HCT116 (cell line): ENCODE measurements around the gene RNASE9. TPM values are rescaled to one million over a fixed set of nuclear protein-coding genes. Genes with fewer than 3 reads are reported as not detected.

Experiments
- ATAC-seq: fragments of 200-7000 bp; cut with Tn5 transposase; 2 replicates; pipeline ENCODE4 v1.9.1; 2020; ENCODE audit warnings: mild to moderate bottlenecking, moderate library complexity
- BruUV-seq: library from RNA; stranded (reverse); fragments of 400-500 nt; replicated peaks from 2 replicates; lab custom pipeline; 2021; lab: Mats Ljungman, UMichigan
- CTCF ChIA-PET: fragments of 300-600 bp; sonication (Branson Sonifier 250); formaldehyde crosslinking; loops from one replicate; lab custom pipeline; 2021; ENCODE audit warnings: antibody characterized with exemption; lab: Charles Lee
- POLR2A ChIA-PET: fragments of 300-600, 350-600 bp; sonication (Branson Sonifier 250); formaldehyde crosslinking; loops from one replicate; lab custom pipeline; 2021; ENCODE audit warnings: antibody characterized with exemption; lab: Charles Lee
- RAD21 ChIA-PET, 2 experiments: fragments of 300-600 bp; sonication (Branson Sonifier 250); formaldehyde crosslinking; loops; one replicate each; lab custom pipeline; 2023; ENCODE audit warnings: low total read pairs in 2 of 2; ENCODE audit not compliant: uncharacterized antibody in 2 of 2, unreplicated experiment in 2 of 2, low non-redundant PET in 1 of 2; lab: Charles Lee
- DNase-seq: peaks from one replicate; pipeline ENCODE4 v3.0.0-alpha.2; 2010; ENCODE audit warnings: low read depth, low spot score
- H2AFZ ChIP-seq: fragments of 200-600 bp; shearing (Covaris generic), sonication (generic); 2 replicates; pipeline ENCODE4 v1.6.1; 2017; ENCODE audit warnings: low read depth, mixed run types, mixed read lengths, antibody characterized with exemption, low read length; ENCODE audit not compliant: poor library complexity, severe bottlenecking
- H3K27ac ChIP-seq: 2 replicates; pipeline ENCODE4 v1.5.1; 2012; ENCODE audit warnings: low read depth, low read length
- H3K27me3 ChIP-seq: fragments of 200-600 bp; sonication (generic); 2 replicates; pipeline ENCODE4 v1.6.1; 2016; ENCODE audit warnings: mixed run types, low read length, mixed read lengths; ENCODE audit not compliant: insufficient read depth
- H3K36me3 ChIP-seq, 2 experiments: fragments of 200-500 bp in 1 of 2; fragments of 200-600 bp in 1 of 2; sonication (Bioruptor generic) in 1 of 2; sonication (generic) in 1 of 2; 2 replicates each; pipeline versions ENCODE4 v1.5.1 to v1.6.1; 2014 to 2016; ENCODE audit warnings: low read length in 2 of 2, inconsistent platforms in 1 of 2, mixed read lengths in 1 of 2, mixed run types in 1 of 2; ENCODE audit not compliant: insufficient read depth in 2 of 2, control insufficient read depth in 1 of 2
- H3K4me1 ChIP-seq, 2 experiments: fragments of 200-600 bp in 1 of 2; sonication (generic) in 1 of 2; 2 replicates each; pipeline versions ENCODE4 v1.5.1 to v1.6.1; 2012 to 2017; ENCODE audit warnings: low read length in 2 of 2, inconsistent platforms in 1 of 2, mild to moderate bottlenecking in 1 of 2, mixed read lengths in 1 of 2, mixed run types in 1 of 2, moderate library complexity in 1 of 2; ENCODE audit not compliant: insufficient read depth in 2 of 2, control insufficient read depth in 1 of 2
- H3K4me2 ChIP-seq: fragments of 200-600 bp; sonication (generic); 2 replicates; pipeline ENCODE4 v1.6.1; 2017; ENCODE audit warnings: mixed run types, low read length, mixed read lengths
- H3K4me3 ChIP-seq, 2 experiments: fragments of 200-600 bp in 1 of 2; sonication (generic) in 1 of 2; replicated peaks in 1 of 2; 2 replicates each; pipeline ENCODE4 v1.5.1; 2011 to 2016; ENCODE audit warnings: low read length in 2 of 2, control low read depth in 1 of 2, low read depth in 1 of 2, mild to moderate bottlenecking in 1 of 2, mixed read lengths in 1 of 2, mixed run types in 1 of 2
- H3K79me2 ChIP-seq: fragments of 200-600 bp; sonication (generic); 2 replicates; pipeline ENCODE4 v1.6.1; 2017; ENCODE audit warnings: mild to moderate bottlenecking, mixed run types, low read length, moderate library complexity, mixed read lengths; ENCODE audit not compliant: insufficient read depth
- H3K9ac ChIP-seq: fragments of 200-600 bp; sonication (generic); 2 replicates; pipeline ENCODE4 v1.6.1; 2016; ENCODE audit warnings: low read length, mixed read lengths
- H3K9me2 ChIP-seq: fragments of 200-600 bp; sonication (generic), shearing (Covaris generic); 2 replicates; pipeline ENCODE4 v1.6.1; 2017; ENCODE audit warnings: mixed run types, mild to moderate bottlenecking, moderate library complexity; ENCODE audit not compliant: insufficient read depth
- H3K9me3 ChIP-seq, 2 experiments: fragments of 200-500 bp in 1 of 2; fragments of 200-600 bp in 1 of 2; sonication (Bioruptor generic) in 1 of 2; sonication (generic) in 1 of 2; 2 replicates each; pipeline ENCODE4 v1.6.1; 2014 to 2017; ENCODE audit warnings: low read length in 2 of 2, mixed read lengths in 2 of 2, inconsistent platforms in 1 of 2, low read depth in 1 of 2, mild to moderate bottlenecking in 1 of 2, mixed run types in 1 of 2, moderate library complexity in 1 of 2; ENCODE audit not compliant: control insufficient read depth in 1 of 2, insufficient read depth in 1 of 2
- H4K20me1 ChIP-seq: fragments of 200-600 bp; sonication (generic), shearing (Covaris generic); 2 replicates; pipeline ENCODE4 v1.6.1; 2017; ENCODE audit warnings: mixed run types, mild to moderate bottlenecking, moderate library complexity; ENCODE audit not compliant: insufficient read depth
- CBX3 ChIP-seq: IDR thresholded peaks from 2 replicates; pipeline ENCODE4 v1.6.1; 2012; ENCODE audit warnings: low read depth
- ELF1 ChIP-seq: IDR thresholded peaks from 2 replicates; pipeline ENCODE4 v1.6.1; 2012; ENCODE audit warnings: low read depth, borderline replicate concordance
- EZH2 ChIP-seq: fragments of 200-600 bp; sonication (generic); IDR thresholded peaks from 2 replicates; pipeline ENCODE4 v1.6.1; 2017; ENCODE audit warnings: antibody characterized with exemption, mixed run types
- EZH2phosphoT487 ChIP-seq: fragments of 200-600 bp; IDR thresholded peaks from 2 replicates; pipeline ENCODE4 v1.6.1; 2018; ENCODE audit warnings: antibody characterized with exemption, borderline replicate concordance
- JUND ChIP-seq: IDR thresholded peaks from 2 replicates; pipeline ENCODE4 v1.6.1; 2012
- POLR2A ChIP-seq: IDR thresholded peaks from 2 replicates; pipeline ENCODE4 v1.7.0; 2011; ENCODE audit warnings: borderline replicate concordance; ENCODE audit not compliant: insufficient read depth, insufficient read length; ENCODE audit errors: extremely low read depth
- REST ChIP-seq: IDR thresholded peaks from 2 replicates; pipeline ENCODE4 v1.6.1; 2012; ENCODE audit warnings: low read depth
- SIN3A ChIP-seq: IDR thresholded peaks from 2 replicates; pipeline ENCODE4 v1.6.1; 2012; ENCODE audit warnings: low read depth
- SP1 ChIP-seq: IDR thresholded peaks from 2 replicates; pipeline ENCODE4 v1.6.1; 2012; ENCODE audit warnings: low read depth
- SRF ChIP-seq: IDR thresholded peaks from 2 replicates; pipeline ENCODE4 v1.6.1; 2012; ENCODE audit warnings: low read depth
- TCF7L2 ChIP-seq: IDR thresholded peaks from 2 replicates; pipeline ENCODE4 v1.7.0; 2011; ENCODE audit warnings: borderline replicate concordance, inconsistent platforms; ENCODE audit not compliant: insufficient read depth, insufficient read length; ENCODE audit errors: extremely low read depth
- YY1 ChIP-seq: IDR thresholded peaks from 2 replicates; pipeline ENCODE4 v1.6.1; 2011; ENCODE audit warnings: low read length, low read depth, moderate library complexity, mild to moderate bottlenecking; ENCODE audit not compliant: insufficient replicate concordance; ENCODE audit errors: extremely low read depth
- ZBTB33 ChIP-seq: IDR thresholded peaks from 2 replicates; pipeline ENCODE4 v1.6.1; 2011; ENCODE audit warnings: mild to moderate bottlenecking, low read length, moderate library complexity; ENCODE audit not compliant: insufficient replicate concordance; ENCODE audit errors: extremely low read depth
- intact Hi-C: fragments of 100-400 bp; cut with micrococcal nuclease; formaldehyde crosslinking; loops from 2 replicates; pipeline ENCODE4 v1.10.0; 2022
- total RNA-seq: library from RNA; stranded (reverse); gene quantifications from one replicate; pipeline ENCODE4 v1.2.1, GENCODE V29; 2021; ENCODE audit not compliant: unreplicated experiment

The RNASE9 gene
- total RNA-seq, 1 experiment from 2014 or later: not detected

- H2AFZ ChIP-seq: no peak overlapping the region
- TF ChIP-seq SIN3A (no peak), EZH2phosphoT487 (no peak)
- TF ChIP-seq, all 23 proteins: peak for 0
- POLR2A ChIA-PET: no interaction called here
- RAD21 ChIA-PET: no interaction called here
- DNase-seq (no peak), ATAC-seq (no peak)
- CTCF ChIA-PET: interaction anchor here (1.9 to 3.9 kb wide), 2 partner anchors 116 to 277 kb away, joined by 7 to 20 read pairs; no protein-coding TSS in a partner anchor
- Histone ChIP-seq H3K9me2 (no peaks in the 10 kb centered on the region), H3K9me3 (no peaks in the 10 kb centered on the region), H3K4me2 (no peak overlapping the region), H3K36me3 (no peaks in the 10 kb centered on the region), H3K79me2 (no peaks in the 10 kb centered on the region), H4K20me1 (no peaks in the 10 kb centered on the region), H3K4me3 (no peak overlapping the region), H3K4me1 (no peaks in the 10 kb centered on the region), H3K27ac (no peak overlapping the region), H3K27me3 (no peaks in the 10 kb centered on the region), H3K9ac (no peak overlapping the region)
- intact Hi-C loops: no loop called here
- no TSS peak for BruUV-seq
Measured at GRCh38 chr14:20603813-20604690, 43.2 kb upstream of the RNASE9 start.

GRCh38 chr14:20602583-20602982 is 41.7 kb upstream of the RNASE9 start:
- no peak overlapping the region for H3K9ac ChIP-seq
- no TSS peak for BruUV-seq
- no peak for TF ChIP-seq YY1
- TF ChIP-seq JUND: no peak
- no peak for TF ChIP-seq REST
- no peak for TF ChIP-seq EZH2
- TF ChIP-seq EZH2phosphoT487: no peak
- TF ChIP-seq CBX3: no peak
- no peak for TF ChIP-seq ELF1
- TF ChIP-seq POLR2A: no peak
- no peak for TF ChIP-seq SIN3A
- no peak for TF ChIP-seq ZBTB33
- TF ChIP-seq SP1: no peak
- no peak for TF ChIP-seq SRF
- TF ChIP-seq TCF7L2: no peak

More at GRCh38 chr14:20602583-20602982, 41.7 kb upstream of the RNASE9 start:
- H3K27me3 ChIP-seq: no peaks in the 10 kb centered on the region
- H3K4me3 ChIP-seq: no peak overlapping the region
- POLR2A ChIA-PET: no interaction called here
- DNase-seq (no peak), ATAC-seq (no peak)
- no peaks in the 10 kb centered on the region for H3K9me2 ChIP-seq
- CTCF ChIA-PET: no interaction called here
- no peaks in the 10 kb centered on the region for H4K20me1 ChIP-seq
- no peak overlapping the region for H2AFZ ChIP-seq
- no peaks in the 10 kb centered on the region for H3K36me3 ChIP-seq
- H3K27ac ChIP-seq: no peak overlapping the region
- H3K9me3 ChIP-seq: no peaks in the 10 kb centered on the region
- intact Hi-C loops: no loop called here
- H3K4me1 ChIP-seq: no peaks in the 10 kb centered on the region
- H3K4me2 ChIP-seq: no peak overlapping the region
- RAD21 ChIA-PET: no interaction called here
- no peaks in the 10 kb centered on the region for H3K79me2 ChIP-seq
